Pancreas (tissue), 10 donors: ENCODE data around the gene DIAPH1. TPM values are rescaled to one million over a fixed set of nuclear protein-coding genes. Genes with fewer than 3 reads are reported as not detected.

Source experiments
- ATAC-seq, 4 donors: fragments of 200-7000 bp; cut with Tn5 transposase; one replicate each; pipeline versions ENCODE4 v1.8.0 to v1.9.1; 2020; ENCODE audit warnings: mild to moderate bottlenecking in 4 of 4, moderate library complexity in 4 of 4
- DNase-seq, 6 donors: peaks; one replicate each; pipeline ENCODE4 v3.0.0-alpha.2; 2020
- FAIRE-seq: peaks from 2 replicates; lab custom pipeline; 2012; peaks lifted over from hg19 to GRCh38; lab: Jason Lieb, UNC
- H3K27ac ChIP-seq, 4 donors: fragments of 200-600 bp; sonication (generic); 1 replicate in 3 of 4; 2 replicates in 1 of 4; pipeline versions ENCODE4 v1.5.0 to v1.8.0; 2020
- H3K27me3 ChIP-seq, 4 donors: fragments of 200-600 bp; one replicate each; pipeline ENCODE4 v1.8.0; 2021
- H3K36me3 ChIP-seq, 3 donors: fragments of 200-600 bp; sonication (generic) in 1 of 3; one replicate each; pipeline versions ENCODE4 v1.5.0 to v1.8.0; 2020 to 2021
- H3K4me1 ChIP-seq, 3 donors: fragments of 200-600 bp; one replicate each; pipeline ENCODE4 v1.8.0; 2021
- H3K4me3 ChIP-seq, 4 donors: fragments of 200-600 bp; sonication (generic) in 2 of 4; one replicate each; pipeline versions ENCODE4 v1.5.0 to v1.8.0; 2020 to 2021
- H3K9me3 ChIP-seq, 4 donors: fragments of 200-600 bp; one replicate each; pipeline ENCODE4 v1.8.0; 2021
- WGBS, 2 donors: extraction: QIAGEN DNeasy Blood & Tissue Kit; methylation state at CpG; one replicate each; pipeline ENCODE4 v1.1.7; 2013; 5-methylcytosine and 5-hydroxymethylcytosine counted together
- intact Hi-C, 3 donors: fragments of 100-400 bp; cut with DNase I; formaldehyde crosslinking; loops; one replicate each; pipeline versions ENCODE4 v1.11.1 to v1.14.2; 2022
- polyA plus RNA-seq, 2 donors: library from polyadenylated mRNA; stranded (reverse); fragments of 200-250 nt; gene quantifications; one replicate each; pipeline ENCODE4 v1.2.3, GENCODE V29; 2013
- total RNA-seq, 6 donors: library from RNA; stranded (reverse); fragmentation: NEBNext Ultra II Directional in 4 of 6; extraction: Animal tissue kit (Norgen Biotek cat#: 25700) in 4 of 6; gene quantifications; one replicate each; pipeline versions ENCODE4 v1.2.1 to v1.2.4, GENCODE V29; 2021 to 2023
- TF ChIP-seq, protein P1 (sequence below), 4 donors: fragments of 200-600 bp; sonication (generic) in 3 of 4; IDR thresholded peaks; one replicate each; pipeline versions ENCODE4 v1.5.0 to v1.8.0; 2021; ENCODE audit warnings: antibody characterized with exemption in 4 of 4
- donor health status: healthy with polysubstance abuse.
- donor health status: DM: no; HTN: no; CAD: no; lungs with moderate emphysema.
- donor health status: DM: no; HTN: no; CAD: no.
- donor health status: control.
- donor health status: control.
- donor health status: Bipolar disorder and iron deficiency.
- donor health status: DM: yes; HTN: yes; CAD: no.
- donor health status: DM: no; HTN: no; CAD: no.
- donor health status: DM: no; HTN: no; CAD: no.
- donor health status: DM: yes; HTN: yes; CAD: no.

Gene DIAPH1
- total and polyA plus RNA-seq, 8 donors = 28.9 to 72.7 (median 56.5) TPM

DNA sequence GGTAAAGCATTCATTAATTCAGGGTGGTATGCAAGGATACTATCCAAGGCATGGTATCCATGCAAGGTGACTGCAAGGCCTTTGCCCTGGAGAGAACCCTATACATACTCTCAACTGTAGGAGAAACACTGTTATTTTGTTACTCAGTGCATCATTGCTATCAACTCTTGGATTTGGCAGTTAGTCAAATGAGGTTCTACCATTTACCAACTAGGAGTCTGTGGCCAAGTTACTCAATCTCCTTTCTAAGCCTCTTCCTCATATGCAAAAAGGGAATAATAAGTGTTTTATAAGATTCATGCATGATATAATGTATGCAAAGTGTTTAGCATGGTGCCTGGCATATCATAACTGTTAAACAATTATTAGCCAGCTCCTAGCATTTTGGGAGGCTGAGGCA is 139.0 kb downstream of the DIAPH1 start:
- Histone ChIP-seq H3K27me3 (no peaks in the 10 kb centered on the region), H3K4me1 (peaks cover 0 to 21% (median 0%) of the 10 kb centered on the region in 3 donors), H3K4me3 (no peak overlapping the region), H3K27ac (no peak overlapping the region), H3K9me3 (no peaks in the 10 kb centered on the region), H3K36me3 (no peaks in the 10 kb centered on the region)
- FAIRE-seq (no peak), ATAC-seq (no peak), DNase-seq (no peak)
- intact Hi-C loops = no loop called here
- TF ChIP-seq, protein P1, sequence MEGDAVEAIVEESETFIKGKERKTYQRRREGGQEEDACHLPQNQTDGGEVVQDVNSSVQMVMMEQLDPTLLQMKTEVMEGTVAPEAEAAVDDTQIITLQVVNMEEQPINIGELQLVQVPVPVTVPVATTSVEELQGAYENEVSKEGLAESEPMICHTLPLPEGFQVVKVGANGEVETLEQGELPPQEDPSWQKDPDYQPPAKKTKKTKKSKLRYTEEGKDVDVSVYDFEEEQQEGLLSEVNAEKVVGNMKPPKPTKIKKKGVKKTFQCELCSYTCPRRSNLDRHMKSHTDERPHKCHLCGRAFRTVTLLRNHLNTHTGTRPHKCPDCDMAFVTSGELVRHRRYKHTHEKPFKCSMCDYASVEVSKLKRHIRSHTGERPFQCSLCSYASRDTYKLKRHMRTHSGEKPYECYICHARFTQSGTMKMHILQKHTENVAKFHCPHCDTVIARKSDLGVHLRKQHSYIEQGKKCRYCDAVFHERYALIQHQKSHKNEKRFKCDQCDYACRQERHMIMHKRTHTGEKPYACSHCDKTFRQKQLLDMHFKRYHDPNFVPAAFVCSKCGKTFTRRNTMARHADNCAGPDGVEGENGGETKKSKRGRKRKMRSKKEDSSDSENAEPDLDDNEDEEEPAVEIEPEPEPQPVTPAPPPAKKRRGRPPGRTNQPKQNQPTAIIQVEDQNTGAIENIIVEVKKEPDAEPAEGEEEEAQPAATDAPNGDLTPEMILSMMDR (IDR thresholded peaks at IDR 0.05) = no peak

DNA sequence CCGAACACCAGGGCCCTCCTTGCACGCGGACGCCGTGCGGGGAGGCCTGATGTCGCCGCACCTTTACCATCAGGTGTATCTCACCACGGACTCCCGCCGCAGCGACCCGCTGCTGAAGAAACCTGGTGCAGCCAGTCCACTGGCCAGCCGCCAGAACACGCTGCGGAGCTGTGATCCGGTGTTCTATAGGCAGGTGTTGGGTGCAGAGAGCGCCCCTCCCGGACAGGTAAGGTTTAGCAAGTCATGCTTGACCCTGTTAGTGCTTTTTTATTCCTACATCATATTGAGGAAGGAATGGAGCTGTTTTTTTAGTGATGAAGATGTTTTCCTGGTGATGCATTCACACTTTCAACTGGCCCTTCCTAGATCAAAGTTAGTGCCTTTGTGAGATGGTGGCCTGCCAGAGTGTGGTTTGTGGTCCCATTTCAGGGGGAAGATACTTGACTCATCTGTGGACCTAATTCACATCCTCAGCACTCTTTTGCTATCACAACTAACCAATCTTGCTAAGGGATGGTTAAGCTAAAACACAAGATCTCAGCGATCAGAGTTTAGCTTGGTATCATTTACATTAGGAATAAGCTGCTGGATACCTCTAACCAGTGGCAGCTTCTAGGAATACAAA is 140.4 kb downstream of the DIAPH1 start:
- Histone ChIP-seq H3K4me3 (peak overlapping the region in 2 of 4 donors; percentile 26 to 30), H3K27me3 (no peaks in the 10 kb centered on the region), H3K36me3 (no peaks in the 10 kb centered on the region), H3K4me1 (peaks cover 0 to 21% (median 0%) of the 10 kb centered on the region in 3 donors), H3K27ac (no peak overlapping the region), H3K9me3 (no peaks in the 10 kb centered on the region)
- FAIRE-seq (no peak), ATAC-seq (peak in 3 of 4 donors; percentile 16 to 45 (median 37)), DNase-seq (peak; percentile 67 to 91 (median 82))
- intact Hi-C loops = no loop called here
- TF ChIP-seq, protein P1 (IDR thresholded peaks at IDR 0.05) = peak in 2 of 4 donors; percentile 15 to 30
- 8 to 17% methylated on average over 20 of the region's 20 CpGs for WGBS, 2 donors

DNA sequence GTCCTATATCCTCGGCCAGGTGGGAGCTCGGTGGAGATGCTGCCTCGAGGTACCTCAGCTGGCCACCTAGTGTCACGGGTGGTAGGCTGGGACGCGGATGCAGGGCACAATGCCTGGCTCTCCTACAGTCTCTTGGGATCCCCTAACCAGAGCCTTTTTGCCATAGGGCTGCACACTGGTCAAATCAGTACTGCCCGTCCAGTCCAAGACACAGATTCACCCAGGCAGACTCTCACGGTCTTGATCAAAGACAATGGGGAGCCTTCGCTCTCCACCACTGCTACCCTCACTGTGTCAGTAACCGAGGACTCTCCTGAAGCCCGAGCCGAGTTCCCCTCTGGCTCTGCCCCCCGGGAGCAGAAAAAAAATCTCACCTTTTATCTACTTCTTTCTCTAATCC is 141.0 kb downstream of the DIAPH1 start:
- Histone ChIP-seq H3K4me3 (peak overlapping the region in 2 of 4 donors; percentile 26 to 30), H3K27ac (no peak overlapping the region), H3K27me3 (no peaks in the 10 kb centered on the region), H3K36me3 (no peaks in the 10 kb centered on the region), H3K9me3 (no peaks in the 10 kb centered on the region), H3K4me1 (peaks cover 0 to 21% (median 0%) of the 10 kb centered on the region in 3 donors)
- no peak for ATAC-seq
- DNase-seq = no peak
- 58 to 60% methylated on average over 13 of the region's 13 CpGs for WGBS, 2 donors
- TF ChIP-seq, protein P1 (IDR thresholded peaks at IDR 0.05) = no peak
- intact Hi-C loops = no loop called here
- no peak for FAIRE-seq

DNA sequence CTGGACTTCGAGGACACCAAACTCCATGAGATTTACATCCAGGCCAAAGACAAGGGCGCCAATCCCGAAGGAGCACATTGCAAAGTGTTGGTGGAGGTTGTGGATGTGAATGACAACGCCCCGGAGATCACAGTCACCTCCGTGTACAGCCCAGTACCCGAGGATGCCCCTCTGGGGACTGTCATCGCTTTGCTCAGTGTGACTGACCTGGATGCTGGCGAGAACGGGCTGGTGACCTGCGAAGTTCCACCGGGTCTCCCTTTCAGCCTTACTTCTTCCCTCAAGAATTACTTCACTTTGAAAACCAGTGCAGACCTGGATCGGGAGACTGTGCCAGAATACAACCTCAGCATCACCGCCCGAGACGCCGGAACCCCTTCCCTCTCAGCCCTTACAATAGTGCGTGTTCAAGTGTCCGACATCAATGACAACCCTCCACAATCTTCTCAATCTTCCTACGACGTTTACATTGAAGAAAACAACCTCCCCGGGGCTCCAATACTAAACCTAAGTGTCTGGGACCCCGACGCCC is 141.7 kb downstream of the DIAPH1 start:
- TF ChIP-seq, protein P1 (IDR thresholded peaks at IDR 0.05) = no peak
- no peaks in the 10 kb centered on the region for H3K27me3 ChIP-seq
- H3K4me3 ChIP-seq = peak overlapping the region in 3 of 4 donors; percentile 15 to 55 (median 52)
- no peak overlapping the region for H3K27ac ChIP-seq
- H3K4me1 ChIP-seq = peaks cover 0 to 21% (median 0%) of the 10 kb centered on the region in 3 donors
- no peak for FAIRE-seq
- 55 to 56% methylated on average over 24 of the region's 24 CpGs for WGBS, 2 donors
- H3K9me3 ChIP-seq = no peaks in the 10 kb centered on the region
- no peak for ATAC-seq
- intact Hi-C loops = no loop called here
- H3K36me3 ChIP-seq = no peaks in the 10 kb centered on the region
- DNase-seq = no peak
